ENCODE results near the gene OTUD1.

OTUD1 gene

GRCh38 chr10:23432166-23432565 lies 6.7 kb upstream of the OTUD1 start:
- DNase-seq, result no peak

GRCh38 chr10:23432639-23433038 lies 6.2 kb upstream of the OTUD1 start:
- no peak for DNase-seq

GRCh38 chr10:23433701-23434100 lies 5.2 kb upstream of the OTUD1 start:
- no peak for DNase-seq

DNA sequence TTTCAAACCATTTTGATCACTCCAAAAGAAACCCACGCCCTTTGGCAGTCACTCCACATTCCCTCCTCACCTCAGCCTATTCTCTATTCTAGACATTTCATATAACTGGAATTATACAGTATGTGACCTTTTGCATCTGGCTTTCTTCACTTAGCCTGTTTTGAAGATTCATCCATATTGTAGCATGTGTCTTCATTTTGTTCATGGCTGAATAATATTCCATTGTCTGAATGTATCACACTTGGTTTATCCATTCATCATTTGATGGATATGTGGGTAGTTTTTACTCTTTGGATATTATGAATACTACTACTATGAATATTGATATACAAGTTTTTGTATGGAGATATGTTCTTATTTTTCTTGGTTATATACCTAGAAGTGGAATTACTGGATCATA lies 3.5 kb upstream of the OTUD1 start:
- no peak for DNase-seq

DNA sequence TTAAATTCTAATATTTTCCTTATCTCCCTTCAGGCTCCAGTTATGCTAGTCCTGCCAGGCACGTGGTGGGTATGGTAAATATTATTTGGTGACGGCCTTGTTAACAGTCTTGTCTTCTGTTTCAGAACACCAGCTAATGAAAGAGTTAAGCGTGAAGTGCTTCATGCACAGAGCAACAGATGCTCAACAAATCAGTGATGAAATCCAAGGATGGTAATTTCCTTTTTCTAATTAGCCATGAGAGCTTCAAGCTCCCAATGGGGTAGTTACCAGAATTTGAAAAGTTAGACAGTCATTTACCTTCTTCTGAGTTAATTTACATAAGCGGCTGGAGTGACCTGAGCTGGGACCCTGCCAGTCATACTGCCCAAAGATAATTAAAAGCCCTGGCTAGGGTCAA lies 1.9 kb upstream of the OTUD1 start:
- DNase-seq, result no peak

DNA sequence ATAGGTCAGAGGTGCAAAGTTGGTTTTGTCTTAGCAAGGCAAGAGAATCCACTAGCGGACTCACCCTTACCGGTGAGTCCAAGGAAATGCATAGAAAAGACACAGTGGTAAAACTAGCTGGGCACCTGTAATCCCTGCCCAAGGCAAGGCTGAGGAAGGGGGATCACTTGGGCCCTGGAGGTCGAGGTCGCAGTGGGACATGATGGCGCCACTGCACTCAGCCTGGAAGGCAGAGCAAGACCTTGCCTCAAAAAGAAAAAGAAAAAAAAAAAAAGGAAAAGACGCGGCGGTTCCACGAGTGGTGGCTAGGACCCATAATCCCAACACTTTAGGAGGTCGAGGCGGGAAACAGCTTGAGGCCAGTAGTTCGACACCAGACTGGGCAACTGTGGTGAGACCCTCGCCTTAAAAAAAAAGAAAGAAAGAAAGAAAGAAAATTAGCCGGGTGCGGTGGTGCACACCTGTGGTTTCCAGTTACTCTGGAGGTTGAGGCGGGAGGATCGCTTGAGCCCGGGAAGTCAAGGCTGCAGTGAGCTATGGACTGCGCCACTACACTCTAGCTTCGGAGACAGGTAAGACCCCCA lies 820 bp upstream of the OTUD1 start:
- DNase-seq, result no peak

DNA sequence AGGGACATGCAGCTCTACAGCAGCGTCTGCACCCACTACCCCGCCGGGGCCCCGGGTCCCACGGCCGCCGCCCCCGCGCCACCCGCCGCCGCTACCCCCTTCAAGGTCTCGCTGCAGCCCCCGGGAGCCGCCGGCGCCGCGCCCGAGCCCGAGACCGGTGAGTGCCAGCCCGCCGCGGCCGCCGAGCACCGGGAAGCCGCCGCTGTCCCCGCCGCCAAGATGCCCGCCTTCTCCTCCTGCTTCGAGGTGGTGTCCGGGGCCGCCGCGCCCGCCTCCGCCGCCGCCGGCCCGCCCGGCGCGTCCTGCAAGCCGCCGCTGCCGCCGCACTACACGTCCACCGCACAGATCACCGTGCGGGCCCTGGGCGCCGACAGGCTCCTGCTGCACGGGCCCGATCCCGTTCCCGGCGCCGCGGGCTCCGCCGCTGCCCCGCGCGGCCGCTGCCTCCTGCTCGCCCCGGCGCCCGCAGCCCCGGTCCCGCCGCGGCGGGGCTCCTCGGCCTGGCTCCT lies 631 bp downstream of the OTUD1 start:
- DNase-seq, result no peak

DNA sequence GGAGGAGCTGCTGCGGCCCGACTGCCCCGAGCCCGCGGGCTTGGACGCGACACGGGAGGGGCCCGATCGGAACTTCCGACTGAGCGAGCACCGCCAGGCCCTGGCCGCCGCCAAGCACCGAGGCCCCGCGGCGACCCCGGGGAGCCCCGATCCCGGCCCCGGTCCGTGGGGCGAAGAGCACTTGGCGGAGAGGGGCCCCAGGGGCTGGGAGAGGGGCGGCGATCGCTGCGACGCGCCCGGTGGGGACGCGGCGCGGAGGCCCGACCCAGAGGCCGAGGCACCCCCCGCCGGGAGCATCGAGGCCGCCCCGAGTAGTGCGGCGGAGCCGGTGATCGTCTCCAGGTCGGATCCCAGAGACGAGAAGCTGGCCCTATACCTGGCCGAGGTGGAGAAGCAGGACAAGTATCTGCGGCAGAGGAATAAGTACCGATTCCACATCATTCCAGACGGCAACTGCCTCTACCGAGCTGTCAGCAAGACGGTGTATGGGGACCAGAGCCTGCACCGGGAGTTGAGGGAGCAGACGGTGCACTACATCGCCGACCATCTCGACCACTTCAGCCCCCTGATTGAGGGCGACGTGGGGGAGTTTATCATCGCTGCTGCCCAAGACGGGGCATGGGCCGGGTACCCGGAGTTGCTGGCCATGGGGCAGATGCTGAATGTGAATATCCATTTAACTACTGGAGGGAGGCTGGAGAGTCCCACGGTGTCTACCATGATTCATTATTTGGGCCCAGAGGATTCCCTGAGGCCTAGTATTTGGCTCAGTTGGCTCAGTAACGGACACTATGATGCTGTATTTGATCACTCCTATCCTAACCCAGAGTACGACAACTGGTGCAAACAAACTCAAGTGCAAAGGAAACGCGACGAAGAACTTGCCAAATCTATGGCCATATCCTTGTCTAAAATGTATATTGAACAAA lies 1.4 kb downstream of the OTUD1 start:
- DNase-seq, result peak; percentile 72

- no peak for DNase-seq
Measured at GRCh38 chr10:23441251-23441650, 2.4 kb downstream of the OTUD1 start.

- DNase-seq, result no peak
Measured at GRCh38 chr10:23442936-23443335, 4.1 kb downstream of the OTUD1 start.

- peak; percentile 51 for DNase-seq
Measured at GRCh38 chr10:23445591-23445990, 6.7 kb downstream of the OTUD1 start.

DNA sequence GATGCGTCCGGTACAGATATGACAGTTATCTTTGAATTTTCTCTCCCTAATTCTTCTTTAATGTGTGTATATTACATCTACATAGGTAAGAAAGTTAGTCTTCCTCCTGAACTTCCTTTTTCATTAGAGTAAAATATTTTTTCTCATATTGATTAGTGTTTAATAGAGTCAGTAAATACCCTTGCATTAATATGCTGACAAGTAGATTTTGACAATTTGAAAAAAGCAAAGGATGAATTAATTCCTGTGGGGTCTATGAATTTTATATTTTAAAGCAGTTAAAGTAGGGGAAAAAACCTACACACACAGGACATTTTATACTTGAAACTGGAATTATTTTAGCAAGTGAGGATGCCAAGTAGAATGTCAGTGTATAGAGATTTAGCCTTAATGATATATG lies 9.4 kb downstream of the OTUD1 start:
- DNase-seq, result no peak

- DNase-seq, result no peak
Measured at GRCh38 chr10:23448802-23449570, 10.1 kb downstream of the OTUD1 start.

DNA sequence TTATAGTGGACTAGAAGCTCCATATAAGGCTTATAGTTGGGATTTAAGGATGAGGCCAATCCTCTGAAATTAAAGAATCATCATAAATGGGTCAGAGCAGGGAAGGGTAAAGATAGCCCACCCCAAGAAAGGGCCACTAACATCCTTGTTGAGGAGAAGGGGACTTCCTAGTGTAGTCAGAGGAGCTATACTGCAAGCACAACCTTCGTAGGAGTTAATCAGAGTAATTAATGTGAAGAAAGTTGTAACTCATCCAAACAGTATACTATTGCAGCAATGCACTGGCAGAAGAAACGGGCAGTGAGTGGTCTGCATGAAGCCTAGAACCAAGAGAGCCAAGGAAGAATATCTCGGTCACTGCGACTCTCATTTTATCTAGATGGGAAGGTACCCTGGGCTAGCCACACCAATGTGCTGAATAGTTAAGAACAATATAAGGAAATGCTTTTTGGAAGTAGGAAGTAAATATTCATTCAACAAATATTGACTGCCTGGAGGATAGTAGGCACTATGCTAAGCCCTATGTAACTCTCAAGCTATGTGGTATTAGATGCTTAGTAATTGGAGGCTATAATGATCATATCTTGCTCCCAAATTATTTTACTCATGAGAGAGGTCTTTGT lies 13.3 kb downstream of the OTUD1 start:
- DNase-seq, result no peak

DNA sequence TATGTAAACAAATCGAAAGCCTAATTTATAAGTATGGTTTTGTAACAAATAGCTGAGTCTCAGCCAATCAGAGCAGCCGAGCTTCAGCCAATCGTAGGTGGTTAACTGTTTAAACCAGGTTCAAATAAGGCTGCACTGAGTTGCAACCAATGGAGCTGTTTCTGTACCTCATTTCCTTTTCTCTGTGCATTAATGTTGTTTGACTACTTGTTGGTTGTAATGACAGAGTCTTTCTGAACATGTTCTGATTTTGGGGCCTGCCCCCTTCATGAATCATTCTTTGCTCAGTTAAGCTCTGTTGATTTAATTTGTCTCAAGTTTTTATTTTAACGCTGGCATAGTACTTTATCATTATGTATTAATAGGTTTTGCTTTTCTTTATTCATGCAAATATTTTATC lies 14.6 kb downstream of the OTUD1 start:
- DNase-seq, result no peak

GRCh38 chr10:23457632-23458417 lies 18.9 kb downstream of the OTUD1 start:
- DNase-seq, result no peak

DNA sequence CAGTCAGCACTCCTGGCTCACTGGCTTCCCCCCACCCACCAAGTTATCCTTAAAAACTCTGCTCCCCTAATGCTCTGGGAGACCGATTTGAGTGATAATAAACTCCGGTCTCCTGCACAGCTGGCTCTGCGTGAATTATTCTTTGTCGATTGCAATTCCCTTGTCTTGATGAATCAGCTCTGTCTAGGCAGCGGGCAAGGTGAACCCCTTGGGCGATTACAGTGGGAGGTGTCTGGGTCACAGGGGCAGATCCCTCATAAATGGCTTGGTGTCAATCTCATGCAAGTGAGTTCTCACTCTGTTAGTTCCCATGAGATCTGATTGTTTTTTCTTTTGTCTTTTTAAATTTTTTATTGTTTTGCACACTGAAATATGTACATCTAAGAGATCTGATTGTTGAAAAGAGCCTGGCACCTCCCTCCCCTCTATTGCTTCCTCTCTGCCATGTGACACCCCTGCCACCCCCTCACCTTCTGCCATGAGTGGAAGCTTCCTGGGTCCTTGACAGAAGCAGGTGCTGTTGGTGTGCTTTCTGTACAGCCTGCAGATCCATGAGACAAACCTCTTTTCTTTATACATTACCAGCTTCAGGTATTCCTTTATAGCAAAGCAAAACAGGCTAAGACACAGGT lies 20.5 kb downstream of the OTUD1 start:
- no peak for DNase-seq

DNA sequence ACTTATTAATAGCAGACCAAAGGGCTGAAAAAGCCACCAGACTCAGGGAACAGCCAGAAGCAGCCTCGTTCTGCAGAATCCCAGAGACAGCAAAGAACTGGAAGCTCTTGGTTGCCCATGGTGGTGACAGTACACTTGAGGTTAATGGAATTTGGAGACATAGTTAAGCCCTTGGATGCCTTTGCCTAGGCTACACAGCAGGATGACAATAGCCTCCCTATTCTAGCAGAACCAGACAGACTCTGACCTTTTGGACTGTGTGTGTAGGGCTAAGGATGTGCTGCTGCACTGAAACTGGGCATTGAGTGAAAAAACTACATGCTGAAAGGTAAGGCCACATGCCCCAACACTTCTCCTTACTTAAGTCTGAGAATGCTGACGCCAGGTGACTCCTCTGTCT lies 22.7 kb downstream of the OTUD1 start:
- DNase-seq, result no peak

DNA sequence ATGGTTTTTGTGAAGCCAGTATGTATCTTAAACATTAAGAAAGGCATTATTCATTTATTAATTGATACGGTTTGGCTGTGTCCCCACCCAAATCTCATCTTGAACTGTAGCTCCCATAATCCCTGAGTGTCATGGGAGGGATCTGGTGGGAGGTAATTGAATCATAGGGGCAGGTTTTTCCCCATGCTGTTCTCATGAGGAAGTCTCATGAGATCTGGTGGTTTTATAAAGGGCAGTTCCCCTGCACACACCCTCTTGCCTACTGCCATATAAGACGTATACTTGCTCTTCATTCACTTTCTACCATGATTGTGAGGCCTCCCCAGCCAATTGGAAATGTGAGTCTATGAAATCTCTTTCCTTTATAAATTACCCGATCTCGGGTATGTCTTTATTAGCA lies 28.1 kb downstream of the OTUD1 start:
- no peak for DNase-seq

DNA sequence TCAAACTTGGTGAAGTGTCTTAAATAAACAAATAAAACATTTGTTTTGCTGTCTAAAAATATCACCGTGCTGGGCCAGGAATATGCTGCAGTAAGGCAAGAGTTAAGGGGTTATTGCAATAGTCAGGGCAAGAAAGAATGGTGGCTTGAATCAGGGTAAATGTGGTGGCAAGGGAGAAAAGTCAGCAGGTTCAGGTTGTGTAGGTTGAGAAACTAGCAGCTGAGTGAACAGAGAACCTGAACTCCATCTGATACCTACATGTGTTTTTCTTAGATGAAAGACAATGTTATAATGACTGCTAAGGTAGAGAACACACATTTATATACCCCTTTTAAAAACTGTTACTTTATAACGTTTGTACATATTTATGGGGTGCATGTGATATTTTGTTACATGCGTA lies 28.7 kb downstream of the OTUD1 start:
- DNase-seq, result no peak

- no peak for DNase-seq
Measured at GRCh38 chr10:23469596-23470237, 30.8 kb downstream of the OTUD1 start.

Measured in eye (tissue), 1 donor.